Measurements from ENCODE around the gene SND1. TPM values are rescaled to one million over a fixed set of nuclear protein-coding genes. Genes with fewer than 3 reads are reported as not detected.
A peak's percentile ranks its signal among the peaks of the same experiment; 100 is the strongest.

The SND1 gene
- polyA plus RNA-seq, 1 donor, result 144 TPM

GRCh38 chr7:127760436-127761031 is 108.5 kb downstream of the SND1 start:
- peak in 1 of 2 donors; percentile 27 for DNase-seq
- WGBS (ENCODE audit: insufficient coverage, low lambda C conversion rate), result 70% methylated on average over 2 of the region's 4 CpGs
- peaks cover 8% of the 10 kb centered on the region for H3K4me1 ChIP-seq (ENCODE audit: control insufficient read depth, insufficient read depth, low read length)
- H3K4me3 ChIP-seq (ENCODE audit: low read length), result no peak overlapping the region
- no peaks in the 10 kb centered on the region for H3K9me3 ChIP-seq (ENCODE audit: control insufficient read depth, low read depth, low read length)
- H3K27me3 ChIP-seq (ENCODE audit: control insufficient read depth, insufficient read depth, low read length), result no peaks in the 10 kb centered on the region
- H3K27ac ChIP-seq (ENCODE audit: low read length), result no peak overlapping the region
- H3K36me3 ChIP-seq (ENCODE audit: control insufficient read depth, insufficient read depth, low read length), result no peaks in the 10 kb centered on the region

GRCh38 chr7:127761196-127761595 is 109.2 kb downstream of the SND1 start:
- Histone ChIP-seq H3K36me3 (ENCODE audit: control insufficient read depth, insufficient read depth, low read length) (no peaks in the 10 kb centered on the region), H3K27me3 (ENCODE audit: control insufficient read depth, insufficient read depth, low read length) (no peaks in the 10 kb centered on the region), H3K4me1 (ENCODE audit: control insufficient read depth, insufficient read depth, low read length) (peaks cover 8% of the 10 kb centered on the region), H3K4me3 (ENCODE audit: low read length) (no peak overlapping the region), H3K9me3 (ENCODE audit: control insufficient read depth, low read depth, low read length) (no peaks in the 10 kb centered on the region), H3K27ac (ENCODE audit: low read length) (no peak overlapping the region)
- no peak for DNase-seq
- no CpG with 5 or more reads among the region's 2 CpGs for WGBS (ENCODE audit: insufficient coverage, low lambda C conversion rate)

GRCh38 chr7:127764681-127765080 is 112.7 kb downstream of the SND1 start:
- H3K9me3 ChIP-seq (ENCODE audit: control insufficient read depth, low read depth, low read length), result no peaks in the 10 kb centered on the region
- no peak for DNase-seq
- no peak overlapping the region for H3K27ac ChIP-seq (ENCODE audit: low read length)
- no peaks in the 10 kb centered on the region for H3K27me3 ChIP-seq (ENCODE audit: control insufficient read depth, insufficient read depth, low read length)
- WGBS (ENCODE audit: insufficient coverage, low lambda C conversion rate), result 100% methylated on average over 4 of the region's 6 CpGs
- H3K4me1 ChIP-seq (ENCODE audit: control insufficient read depth, insufficient read depth, low read length), result peaks cover 5% of the 10 kb centered on the region
- no peak overlapping the region for H3K4me3 ChIP-seq (ENCODE audit: low read length)
- H3K36me3 ChIP-seq (ENCODE audit: control insufficient read depth, insufficient read depth, low read length), result no peaks in the 10 kb centered on the region

GRCh38 chr7:127765150-127765549 is 113.2 kb downstream of the SND1 start:
- DNase-seq, result no peak
- H3K36me3 ChIP-seq (ENCODE audit: control insufficient read depth, insufficient read depth, low read length), result no peaks in the 10 kb centered on the region
- peaks cover under 1% of the 10 kb centered on the region for H3K4me1 ChIP-seq (ENCODE audit: control insufficient read depth, insufficient read depth, low read length)
- whole genome bisulfite sequencing (ENCODE audit: insufficient coverage, low lambda C conversion rate), result no CpG with 5 or more reads among the region's 3 CpGs
- no peak overlapping the region for H3K4me3 ChIP-seq (ENCODE audit: low read length)
- no peaks in the 10 kb centered on the region for H3K27me3 ChIP-seq (ENCODE audit: control insufficient read depth, insufficient read depth, low read length)
- H3K27ac ChIP-seq (ENCODE audit: low read length), result no peak overlapping the region
- no peaks in the 10 kb centered on the region for H3K9me3 ChIP-seq (ENCODE audit: control insufficient read depth, low read depth, low read length)

- no peak for DNase-seq
Measured at GRCh38 chr7:127766831-127767459, 115.0 kb downstream of the SND1 start.

GRCh38 chr7:127768241-127768640 is 116.2 kb downstream of the SND1 start:
- no peak for DNase-seq
- H3K4me1 ChIP-seq (ENCODE audit: control insufficient read depth, insufficient read depth, low read length), result no peaks in the 10 kb centered on the region
- no peak overlapping the region for H3K4me3 ChIP-seq (ENCODE audit: low read length)
- no peaks in the 10 kb centered on the region for H3K36me3 ChIP-seq (ENCODE audit: control insufficient read depth, insufficient read depth, low read length)
- no peak overlapping the region for H3K27ac ChIP-seq (ENCODE audit: low read length)
- H3K27me3 ChIP-seq (ENCODE audit: control insufficient read depth, insufficient read depth, low read length), result no peaks in the 10 kb centered on the region
- WGBS (ENCODE audit: insufficient coverage, low lambda C conversion rate), result no CpG with 5 or more reads among the region's 2 CpGs
- H3K9me3 ChIP-seq (ENCODE audit: control insufficient read depth, low read depth, low read length), result no peaks in the 10 kb centered on the region

More at GRCh38 chr7:127766831-127767459, 115.0 kb downstream of the SND1 start:
- no CpG with 5 or more reads among the region's 4 CpGs for WGBS (ENCODE audit: insufficient coverage, low lambda C conversion rate)
- H3K27me3 ChIP-seq (ENCODE audit: control insufficient read depth, insufficient read depth, low read length), result no peaks in the 10 kb centered on the region
- no peaks in the 10 kb centered on the region for H3K4me1 ChIP-seq (ENCODE audit: control insufficient read depth, insufficient read depth, low read length)
- H3K36me3 ChIP-seq (ENCODE audit: control insufficient read depth, insufficient read depth, low read length), result no peaks in the 10 kb centered on the region
- no peaks in the 10 kb centered on the region for H3K9me3 ChIP-seq (ENCODE audit: control insufficient read depth, low read depth, low read length)
- no peak overlapping the region for H3K27ac ChIP-seq (ENCODE audit: low read length)
- no peak overlapping the region for H3K4me3 ChIP-seq (ENCODE audit: low read length)

- Histone ChIP-seq H3K36me3 (ENCODE audit: control insufficient read depth, insufficient read depth, low read length) (no peaks in the 10 kb centered on the region), H3K4me3 (ENCODE audit: low read length) (no peak overlapping the region), H3K4me1 (ENCODE audit: control insufficient read depth, insufficient read depth, low read length) (no peaks in the 10 kb centered on the region), H3K27me3 (ENCODE audit: control insufficient read depth, insufficient read depth, low read length) (no peaks in the 10 kb centered on the region), H3K9me3 (ENCODE audit: control insufficient read depth, low read depth, low read length) (no peaks in the 10 kb centered on the region), H3K27ac (ENCODE audit: low read length) (no peak overlapping the region)
- no peak for DNase-seq
- WGBS (ENCODE audit: insufficient coverage, low lambda C conversion rate), result no CpG with 5 or more reads among the region's 4 CpGs
Measured at GRCh38 chr7:127769137-127769536, 117.1 kb downstream of the SND1 start.

GRCh38 chr7:127769696-127770400 is 117.9 kb downstream of the SND1 start:
- no peak for DNase-seq
- Histone ChIP-seq H3K27me3 (ENCODE audit: control insufficient read depth, insufficient read depth, low read length) (no peaks in the 10 kb centered on the region), H3K4me3 (ENCODE audit: low read length) (no peak overlapping the region), H3K4me1 (ENCODE audit: control insufficient read depth, insufficient read depth, low read length) (no peaks in the 10 kb centered on the region), H3K27ac (ENCODE audit: low read length) (no peak overlapping the region), H3K9me3 (ENCODE audit: control insufficient read depth, low read depth, low read length) (no peaks in the 10 kb centered on the region), H3K36me3 (ENCODE audit: control insufficient read depth, insufficient read depth, low read length) (no peaks in the 10 kb centered on the region)
- WGBS (ENCODE audit: insufficient coverage, low lambda C conversion rate), result 100% methylated on average over 1 of the region's 4 CpGs

- H3K9me3 ChIP-seq (ENCODE audit: control insufficient read depth, low read depth, low read length), result no peaks in the 10 kb centered on the region
- DNase-seq, result no peak
- H3K27me3 ChIP-seq (ENCODE audit: control insufficient read depth, insufficient read depth, low read length), result no peaks in the 10 kb centered on the region
- H3K27ac ChIP-seq (ENCODE audit: low read length), result no peak overlapping the region
- 67% methylated on average over 1 of the region's 4 CpGs for WGBS (ENCODE audit: insufficient coverage, low lambda C conversion rate)
- no peaks in the 10 kb centered on the region for H3K4me1 ChIP-seq (ENCODE audit: control insufficient read depth, insufficient read depth, low read length)
- no peak overlapping the region for H3K4me3 ChIP-seq (ENCODE audit: low read length)
- no peaks in the 10 kb centered on the region for H3K36me3 ChIP-seq (ENCODE audit: control insufficient read depth, insufficient read depth, low read length)
Measured at GRCh38 chr7:127770885-127771284, 118.9 kb downstream of the SND1 start.

GRCh38 chr7:127771707-127772106 is 119.7 kb downstream of the SND1 start:
- DNase-seq, result no peak

More at GRCh38 chr7:127771707-127772106, 119.7 kb downstream of the SND1 start:
- Histone ChIP-seq H3K27ac (ENCODE audit: low read length) (no peak overlapping the region), H3K4me1 (ENCODE audit: control insufficient read depth, insufficient read depth, low read length) (no peaks in the 10 kb centered on the region), H3K4me3 (ENCODE audit: low read length) (no peak overlapping the region), H3K36me3 (ENCODE audit: control insufficient read depth, insufficient read depth, low read length) (no peaks in the 10 kb centered on the region), H3K27me3 (ENCODE audit: control insufficient read depth, insufficient read depth, low read length) (no peaks in the 10 kb centered on the region), H3K9me3 (ENCODE audit: control insufficient read depth, low read depth, low read length) (no peaks in the 10 kb centered on the region)
- 93% methylated on average over 2 of the region's 5 CpGs for WGBS (ENCODE audit: insufficient coverage, low lambda C conversion rate)

All from large intestine (tissue), 3 donors.